Endodermal cell (in vitro differentiated cells): ENCODE results near the gene ADRM1. TPM values are rescaled to one million over a fixed set of nuclear protein-coding genes. Genes with fewer than 3 reads are reported as not detected.

Experiments used
- DNase-seq: peaks from one replicate; pipeline ENCODE4 v3.0.0-alpha.2; 2017
- H3K27ac ChIP-seq: 2 replicates; pipeline ENCODE4 v1.5.1; 2013; ENCODE audit warnings: mild to moderate bottlenecking, low read depth, low read length, moderate library complexity
- H3K27me3 ChIP-seq: 2 replicates; pipeline ENCODE4 v1.6.1; 2013; ENCODE audit warnings: mild to moderate bottlenecking, low read length, moderate library complexity; ENCODE audit not compliant: insufficient read depth, control insufficient read depth, poor library complexity, severe bottlenecking
- H3K36me3 ChIP-seq: 2 replicates; pipeline ENCODE4 v1.7.0; 2013; ENCODE audit warnings: mild to moderate bottlenecking, low read length, moderate library complexity; ENCODE audit not compliant: control insufficient read depth, insufficient read depth
- H3K4me1 ChIP-seq: one replicate; pipeline ENCODE4 v1.7.0; 2013; ENCODE audit warnings: low read length; ENCODE audit not compliant: control insufficient read depth, insufficient read depth
- H3K4me3 ChIP-seq: 2 replicates; pipeline ENCODE4 v1.5.1; 2013; ENCODE audit warnings: mild to moderate bottlenecking, low read length, moderate library complexity
- H3K9ac ChIP-seq: 2 replicates; pipeline ENCODE4 v1.6.1; 2013; ENCODE audit warnings: mild to moderate bottlenecking, low read length, moderate library complexity; ENCODE audit not compliant: poor library complexity, severe bottlenecking; ENCODE audit errors: extremely low read depth
- H3K9me3 ChIP-seq: 2 replicates; pipeline ENCODE4 v1.6.1; 2013; ENCODE audit warnings: mild to moderate bottlenecking, low read length, moderate library complexity; ENCODE audit not compliant: control insufficient read depth
- H3K27ac Mint-ChIP-seq: 2 replicates; pipeline ENCODE4 v1.8.0; 2020; ENCODE audit warnings: mixed read lengths
- H3K27me3 Mint-ChIP-seq: 2 replicates; pipeline ENCODE4 v1.8.0; 2021; ENCODE audit warnings: mild to moderate bottlenecking, mixed read lengths; ENCODE audit not compliant: insufficient read depth
- H3K36me3 Mint-ChIP-seq: 2 replicates; pipeline ENCODE4 v1.8.0; 2020; ENCODE audit warnings: low read depth, mixed read lengths
- H3K4me1 Mint-ChIP-seq: 2 replicates; pipeline ENCODE4 v1.8.0; 2020; ENCODE audit warnings: mixed read lengths
- H3K4me3 Mint-ChIP-seq: 2 replicates; pipeline ENCODE4 v1.8.0; 2020; ENCODE audit warnings: mild to moderate bottlenecking, moderate library complexity, mixed read lengths
- H3K9me3 Mint-ChIP-seq: 2 replicates; pipeline ENCODE4 v1.8.0; 2020; ENCODE audit warnings: mild to moderate bottlenecking, mixed read lengths
- CTCF ChIP-seq: fragments of 200-600 bp; sonication (generic); conservative IDR thresholded peaks from 2 replicates; pipeline ENCODE4 v1.5.0; 2021; ENCODE audit warnings: antibody characterized with exemption, mild to moderate bottlenecking
- WGBS, 2 experiments: methylation state at CpG; one replicate each; pipeline versions ENCODE4 v1.1.5 to v1.1.7; 2013; ENCODE audit warnings: missing lambda C conversion rate in 2 of 2, mixed read lengths in 1 of 2; ENCODE audit not compliant: insufficient coverage in 1 of 2, insufficient read length in 1 of 2; 5-methylcytosine and 5-hydroxymethylcytosine counted together
- total RNA-seq, 2 donors: library from RNA; stranded (reverse); fragmentation: NEBNext Ultra II Directional in 1 of 2; extraction: Animal tissue kit (Norgen Biotek cat#: 25700) in 1 of 2; gene quantifications; 2 replicates in 1 of 2; 3 replicates in 1 of 2; pipeline ENCODE4 v1.2.1, GENCODE V29; 2021

The ADRM1 gene
- total RNA-seq, 2 donors from 2014 or later: 105 to 106 TPM

DNA sequence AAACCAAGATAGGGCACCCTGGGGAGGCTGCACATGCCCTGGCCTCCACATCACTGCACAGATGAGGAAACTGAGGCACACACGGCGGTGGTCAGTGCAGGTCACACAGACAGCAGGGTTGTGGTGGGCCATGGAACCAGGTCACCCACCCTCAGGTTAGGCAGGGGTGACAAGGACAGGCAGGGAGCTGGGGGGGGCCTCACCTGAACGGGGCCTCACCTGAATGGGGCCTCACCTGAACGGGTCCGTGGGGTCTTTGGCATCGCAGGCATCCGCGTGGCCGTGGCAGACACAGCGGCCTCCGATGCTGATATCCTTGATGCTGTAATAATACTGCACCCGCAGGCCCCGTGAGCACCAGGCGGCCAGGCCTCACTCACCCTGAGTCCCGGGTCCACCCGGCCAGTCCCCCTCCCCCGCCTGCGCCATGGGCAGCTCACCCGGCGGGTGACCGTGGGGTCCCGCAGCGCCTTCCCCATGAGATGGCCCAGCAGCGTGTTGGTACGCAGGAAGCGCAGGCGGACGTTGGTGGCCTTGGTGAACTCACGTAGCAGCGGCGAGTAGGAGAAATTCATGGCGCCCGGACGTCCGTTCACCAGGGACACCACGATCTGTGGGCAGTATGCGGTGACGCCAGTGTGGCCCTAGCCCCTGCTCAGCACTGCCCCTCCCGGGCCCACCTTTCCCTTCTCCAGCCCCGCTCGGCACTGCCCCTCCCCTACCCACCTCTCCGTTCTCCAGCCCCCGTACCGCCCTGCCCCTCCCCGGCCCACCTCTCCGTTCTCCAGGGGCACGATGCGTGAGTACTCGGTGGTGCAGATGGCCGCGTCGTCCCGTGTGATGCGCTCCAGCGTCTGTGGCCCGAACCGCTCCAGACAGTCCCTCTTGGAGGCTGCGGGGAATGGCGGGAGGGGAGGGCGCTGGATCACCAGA, 48.9 kb downstream of the ADRM1 start:
- no peak overlapping the region for H3K27ac ChIP-seq
- H3K27me3 Mint-ChIP-seq: no peaks in the 10 kb centered on the region
- no peak overlapping the region for H3K4me3 Mint-ChIP-seq
- H3K4me1 ChIP-seq: peaks cover 10% of the 10 kb centered on the region
- no peaks in the 10 kb centered on the region for H3K27me3 ChIP-seq
- WGBS, 2 experiments: 93 to 95% methylated on average over 55 to 60 of the region's 60 CpGs
- no peak overlapping the region for H3K9ac ChIP-seq
- H3K36me3 Mint-ChIP-seq: peaks cover 41% of the 10 kb centered on the region
- H3K4me3 ChIP-seq: no peak overlapping the region
- H3K9me3 Mint-ChIP-seq: peaks cover 14% of the 10 kb centered on the region
- peaks cover 7% of the 10 kb centered on the region for H3K4me1 Mint-ChIP-seq
- peaks cover 60% of the 10 kb centered on the region for H3K36me3 ChIP-seq
- TF ChIP-seq CTCF: no peak
- no peak overlapping the region for H3K27ac Mint-ChIP-seq
- DNase-seq: no peak
- H3K9me3 ChIP-seq: peaks cover 9% of the 10 kb centered on the region

- Mint-ChIP-seq H3K4me1 (peaks cover 7% of the 10 kb centered on the region), H3K36me3 (peaks cover 37% of the 10 kb centered on the region)
Measured at GRCh38 chr20:62352402-62353288, 49.8 kb downstream of the ADRM1 start.

More at GRCh38 chr20:62352402-62353288, 49.8 kb downstream of the ADRM1 start:
- H3K27me3 ChIP-seq: no peaks in the 10 kb centered on the region
- H3K9ac ChIP-seq: no peak overlapping the region
- H3K4me3 Mint-ChIP-seq: no peak overlapping the region
- H3K27ac ChIP-seq: no peak overlapping the region
- H3K27me3 Mint-ChIP-seq: no peaks in the 10 kb centered on the region
- no peak overlapping the region for H3K27ac Mint-ChIP-seq
- WGBS, 2 experiments: 92 to 94% methylated on average over 33 to 42 of the region's 43 CpGs
- no peak for TF ChIP-seq CTCF
- peaks cover 14% of the 10 kb centered on the region for H3K9me3 Mint-ChIP-seq
- DNase-seq: no peak
- H3K9me3 ChIP-seq: peaks cover 9% of the 10 kb centered on the region
- no peak overlapping the region for H3K4me3 ChIP-seq
- H3K36me3 ChIP-seq: peaks cover 54% of the 10 kb centered on the region
- H3K4me1 ChIP-seq: peaks cover 14% of the 10 kb centered on the region
